HCEC 1CT (cell line): ENCODE results near the gene ZNF552.

Source experiments
- DNase-seq: peaks from one replicate; pipeline ENCODE4 v3.0.0-alpha.2; 2017

The ZNF552 gene

GRCh38 chr19:57771417-57771816, 43.3 kb downstream of the ZNF552 start:
- no peak for DNase-seq

GRCh38 chr19:57769345-57770131, 45.2 kb downstream of the ZNF552 start, which contains the start of gene ZNF586:
ZNF586 (plus strand) TSS chr19:57769676; CDS start chr19:57769843, 167 bp downstream.
- DNase-seq = peak; percentile 89

GRCh38 chr19:57759096-57759495, 55.6 kb downstream of the ZNF552 start:
- DNase-seq = no peak

- DNase-seq = no peak
Measured at GRCh38 chr19:57757941-57758340, 56.8 kb downstream of the ZNF552 start.
